Measurements from ENCODE around the gene RAB2B. TPM values are rescaled to one million over a fixed set of nuclear protein-coding genes. Genes with fewer than 3 reads are reported as not detected.
"Not testable (repeated sequence)": the region's sequence is repeated elsewhere in the genome, so short reads cannot be mapped to it uniquely, and the experiment has no call there.

RAB2B gene
- polyA plus RNA-seq, 3 donors = 38.7 to 43.7 (median 42.4) TPM

DNA sequence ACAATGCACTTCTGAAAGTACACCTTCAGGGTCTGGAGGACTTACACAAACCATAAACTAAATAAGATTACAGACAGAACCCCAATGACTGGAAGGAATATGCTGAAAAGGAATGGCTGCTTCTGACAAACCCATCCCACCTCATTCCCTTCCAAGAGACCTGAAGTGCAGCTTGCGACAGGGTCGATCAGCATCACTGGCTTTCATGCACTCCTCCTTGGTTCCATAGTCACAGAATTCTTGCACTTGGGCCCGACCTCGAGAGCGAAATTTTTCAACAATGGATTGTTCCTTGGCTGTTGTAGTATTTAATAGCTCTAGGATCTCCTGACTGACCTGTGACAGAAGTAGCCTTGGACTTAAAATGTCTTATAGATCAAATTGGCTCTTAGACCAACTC, 24.8 kb upstream of the RAB2B start:
- no peak for DNase-seq (ENCODE audit: extremely low read depth in 1 of 11, low read depth in 9 of 11, low spot score in 4 of 11)

DNA sequence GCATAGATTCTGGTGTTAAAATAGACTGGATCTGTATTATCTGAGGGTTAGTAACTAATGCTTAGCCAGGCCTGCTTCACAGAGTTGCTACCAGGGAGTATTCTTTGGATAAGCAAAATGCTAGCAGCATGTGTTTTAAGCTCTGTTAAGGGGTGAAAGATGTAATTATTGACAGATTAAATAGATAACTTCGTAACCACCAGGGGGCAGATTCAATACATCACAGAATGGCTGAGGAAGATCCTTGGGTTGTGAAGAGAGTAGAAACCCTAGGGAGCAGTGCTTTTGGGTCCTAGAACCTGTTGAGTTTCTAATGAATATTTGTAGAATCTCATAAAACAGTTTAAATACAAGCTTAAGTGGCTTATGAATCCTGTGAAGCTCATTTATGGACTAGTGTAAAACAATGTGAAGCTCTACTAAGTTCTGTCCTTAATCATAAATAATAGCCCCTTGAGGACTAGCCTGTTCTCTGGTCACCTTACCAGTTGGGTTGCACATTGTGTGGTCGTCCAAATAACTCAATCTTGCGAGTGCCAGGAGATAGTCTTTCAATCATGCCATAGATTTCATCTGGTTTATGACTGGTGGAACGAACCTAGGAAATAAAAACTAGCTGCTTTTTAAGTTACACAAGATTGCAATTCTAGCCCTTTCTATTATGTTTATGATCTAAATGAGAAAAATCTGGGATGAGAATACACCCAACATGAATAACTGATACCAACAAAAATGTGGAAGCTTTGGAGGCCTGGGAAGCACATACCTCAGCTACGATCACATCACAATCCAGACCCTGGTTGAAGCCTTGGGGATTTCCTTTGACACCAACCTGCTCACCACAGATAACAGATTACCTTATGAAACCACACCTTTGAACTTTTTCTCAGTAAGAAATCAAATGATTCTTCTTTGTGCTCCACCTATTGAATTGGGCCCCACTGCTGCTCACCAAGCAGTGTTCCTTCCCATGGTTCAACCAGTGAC, 22.1 kb upstream of the RAB2B start:
- peak in 10 of 11 donors; percentile 31 to 55 (median 41) for DNase-seq (ENCODE audit: extremely low read depth in 1 of 11, low read depth in 9 of 11, low spot score in 4 of 11)

DNA sequence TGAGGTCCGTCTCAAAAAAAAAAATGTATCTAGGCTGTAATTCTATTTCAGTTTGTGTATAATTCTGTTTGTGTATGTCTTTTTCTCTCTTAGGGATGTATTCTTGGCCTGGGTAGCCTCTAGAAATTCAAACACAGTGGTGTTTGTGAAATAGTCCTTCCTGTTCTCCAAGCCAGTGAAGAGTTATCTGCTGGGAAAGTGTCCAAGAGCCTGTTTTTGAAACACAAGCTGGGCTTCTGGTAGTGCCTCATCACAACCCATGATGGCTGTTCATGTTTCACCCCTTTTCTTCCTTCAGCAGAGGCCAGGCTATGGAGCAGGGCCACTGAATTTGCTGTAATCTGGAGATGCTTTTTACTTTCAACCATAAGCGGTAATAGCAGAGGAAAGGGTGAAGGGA, 19.7 kb upstream of the RAB2B start:
- no peak for DNase-seq (ENCODE audit: extremely low read depth in 1 of 11, low read depth in 9 of 11, low spot score in 4 of 11)

DNA sequence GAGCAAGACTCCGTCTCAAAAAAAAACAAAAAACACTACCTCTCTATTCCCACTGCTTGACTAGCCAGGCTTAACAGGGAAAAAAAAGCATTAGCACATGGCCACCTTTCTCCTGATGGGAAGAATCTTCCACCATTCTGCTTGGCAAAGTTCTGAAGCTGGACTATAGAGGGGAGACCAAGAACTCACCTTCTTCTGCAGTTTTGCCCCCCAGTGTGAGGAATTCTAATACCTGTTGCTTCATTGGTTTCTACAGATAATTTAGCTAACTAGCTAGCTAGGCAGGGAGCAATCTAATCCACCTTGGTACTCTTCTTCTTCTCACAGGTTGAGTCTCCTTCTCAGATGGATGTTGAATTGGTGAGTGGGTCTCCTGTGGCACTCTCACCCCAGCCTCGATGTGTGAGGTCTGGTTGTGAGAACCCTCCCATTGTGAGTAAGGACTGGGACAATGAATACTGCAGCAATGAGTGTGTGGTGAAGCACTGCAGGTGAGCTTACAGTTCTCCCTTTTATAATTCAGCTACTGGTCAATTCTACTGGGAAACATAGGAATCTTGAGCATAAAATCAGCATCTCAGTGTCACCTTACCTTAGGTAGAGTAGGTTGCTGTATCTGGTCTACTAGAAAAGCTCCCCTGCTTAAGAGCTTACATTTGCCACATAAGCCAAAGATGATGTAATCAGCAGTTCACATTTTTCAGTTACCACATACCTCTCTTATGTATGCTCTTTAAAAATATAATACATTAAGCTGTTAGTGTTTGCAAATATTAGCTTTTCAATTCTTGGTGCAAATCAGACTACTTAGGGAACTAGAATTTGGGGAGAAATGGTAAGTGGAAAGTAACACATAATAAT, 18.4 kb upstream of the RAB2B start:
- DNase-seq (ENCODE audit: extremely low read depth in 1 of 11, low read depth in 9 of 11, low spot score in 4 of 11) = no peak

DNA sequence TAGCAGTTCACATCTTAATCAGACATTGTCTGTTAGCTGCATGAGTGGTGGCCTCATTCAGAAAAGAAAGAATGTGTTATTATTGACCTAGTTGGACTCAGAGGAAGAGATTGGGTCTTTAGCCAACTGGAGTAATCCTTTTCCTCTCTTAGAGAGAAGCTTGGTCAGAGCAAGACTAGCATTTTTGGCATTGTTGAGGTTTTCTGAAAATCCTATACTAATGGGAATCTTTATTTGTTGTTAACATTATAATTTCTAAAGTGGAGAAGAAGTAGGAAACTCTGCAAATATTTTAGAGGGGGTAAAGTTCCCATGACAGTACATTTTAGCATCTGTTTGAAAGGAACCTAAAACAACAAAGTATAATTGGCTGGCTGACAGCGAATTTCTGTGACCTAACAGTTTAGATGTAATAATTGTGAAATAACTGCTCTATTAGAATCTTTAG, 9.9 kb upstream of the RAB2B start:
- DNase-seq (ENCODE audit: extremely low read depth in 1 of 11, low read depth in 9 of 11, low spot score in 4 of 11) = no peak

DNA sequence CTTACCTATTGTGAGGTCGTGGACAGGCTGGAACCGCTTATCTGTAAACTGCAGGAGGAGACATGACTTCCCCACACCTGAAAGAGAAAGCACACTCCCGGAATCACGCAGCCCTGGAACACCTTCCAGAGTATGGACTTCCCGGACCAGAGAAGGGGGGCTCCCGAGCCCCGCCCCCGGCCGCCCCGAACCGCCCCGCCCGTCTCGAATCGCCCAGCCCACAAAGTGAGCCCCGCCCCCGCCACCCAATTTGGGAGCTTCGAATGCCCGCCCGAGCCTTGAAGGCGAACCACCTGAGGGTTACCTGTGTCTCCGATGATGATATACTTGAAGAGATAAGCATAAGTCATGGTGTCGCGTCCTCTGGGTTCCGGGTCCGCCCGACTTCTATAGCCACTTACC, 235 bp downstream of the RAB2B start:
- peak in 6 of 11 donors; percentile 52 to 74 (median 67) for DNase-seq (ENCODE audit: extremely low read depth in 1 of 11, low read depth in 9 of 11, low spot score in 4 of 11)

DNA sequence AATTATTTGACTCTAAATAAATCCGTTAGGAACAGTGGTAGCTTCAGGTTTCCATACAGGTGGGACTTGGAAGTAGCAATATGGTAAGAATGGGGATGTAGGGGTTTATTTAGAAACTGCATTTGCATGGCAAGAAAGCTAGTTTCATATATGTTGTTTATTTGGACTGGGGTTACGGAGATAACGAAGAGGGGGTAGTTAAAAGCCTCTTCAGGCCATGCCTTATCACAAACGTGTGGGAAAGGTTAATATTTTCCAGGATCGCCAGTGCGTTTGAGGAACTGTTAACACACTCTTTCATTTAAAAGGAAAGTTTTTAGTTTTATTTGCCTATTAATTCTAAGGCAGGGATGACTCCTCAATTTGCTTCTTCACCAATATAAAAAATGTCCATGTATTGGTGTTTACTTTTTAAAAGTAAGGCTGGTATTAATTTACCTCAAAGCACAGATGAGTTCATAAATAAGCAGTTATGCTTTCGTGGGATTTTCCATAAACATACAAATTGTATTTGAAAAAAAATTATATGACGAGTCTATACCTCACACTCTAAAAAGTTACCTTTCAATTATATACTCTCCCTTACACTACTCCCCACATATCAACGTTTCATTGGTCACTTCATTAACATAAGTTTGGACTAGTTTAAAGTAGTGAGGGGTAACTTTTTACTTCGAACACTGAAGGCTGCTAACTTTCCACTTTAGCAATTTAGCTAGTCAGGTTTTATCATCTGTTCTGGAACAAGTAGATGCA, 814 bp downstream of the RAB2B start:
- DNase-seq (ENCODE audit: extremely low read depth in 1 of 11, low read depth in 9 of 11, low spot score in 4 of 11) = no peak

DNA sequence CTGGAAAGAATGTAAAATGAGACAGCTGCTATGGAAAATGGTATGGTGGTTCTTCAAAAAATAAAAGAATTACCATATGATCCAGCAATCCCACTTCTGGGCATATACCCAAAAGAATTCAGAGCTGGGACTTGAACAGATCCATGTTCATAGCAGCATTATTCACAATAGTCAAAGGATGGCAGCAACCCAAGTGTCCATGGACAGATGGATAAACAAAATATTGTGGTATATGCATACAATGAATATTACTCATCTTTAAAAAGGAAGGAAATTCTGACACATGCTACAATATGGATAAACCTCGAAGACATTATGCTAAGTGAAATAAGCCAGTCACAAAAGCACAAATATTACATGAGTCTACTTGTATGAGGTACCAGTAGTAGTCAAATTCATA, 9.1 kb downstream of the RAB2B start:
- no peak for DNase-seq (ENCODE audit: extremely low read depth in 1 of 11, low read depth in 9 of 11, low spot score in 4 of 11)

DNA sequence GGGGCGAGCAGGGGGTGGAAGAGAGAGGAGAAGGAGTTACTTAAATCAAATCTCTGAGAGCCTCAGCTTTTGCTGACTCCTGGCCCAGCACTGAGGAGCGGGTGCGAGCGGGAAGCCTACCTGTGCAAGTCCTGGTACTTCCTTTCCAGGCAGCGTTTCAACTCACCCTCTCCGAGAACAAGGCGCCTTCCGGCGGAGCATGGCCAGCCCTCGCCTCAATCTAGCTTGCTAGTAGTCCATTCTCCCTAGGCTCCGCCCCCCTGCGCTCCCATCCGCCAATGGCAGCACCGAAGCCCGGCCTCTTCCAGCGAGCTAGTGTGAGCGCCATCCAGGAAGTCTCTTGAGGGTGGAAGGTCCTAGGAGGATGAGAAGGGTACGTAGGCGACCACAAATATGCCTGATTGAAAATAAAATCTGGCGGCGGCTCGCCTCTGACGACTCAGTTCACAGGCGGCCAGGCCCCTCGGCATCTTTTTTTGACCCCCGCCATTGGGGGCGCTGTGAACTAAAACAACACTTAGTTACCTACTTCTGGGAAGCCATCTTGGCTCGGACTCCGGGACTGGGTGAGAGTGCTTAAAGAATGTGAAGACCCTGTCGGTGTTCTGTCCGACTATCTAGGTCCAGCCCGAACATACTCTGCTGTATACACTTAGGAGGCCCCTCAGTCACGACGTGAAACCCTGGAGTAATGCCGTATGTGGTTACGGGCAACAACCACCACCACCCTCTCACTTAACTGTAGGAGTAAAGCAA, 20.7 kb downstream of the RAB2B start, which contains the start of gene CHD8:
TSS of gene CHD8 (minus strand) at position 212 of the 756 bp plus-strand sequence. CDS start 24,480 bp downstream, outside the sequence.
- peak; percentile 98 to 100 (median 99) for DNase-seq (ENCODE audit: extremely low read depth in 1 of 11, low read depth in 9 of 11, low spot score in 4 of 11)

DNA sequence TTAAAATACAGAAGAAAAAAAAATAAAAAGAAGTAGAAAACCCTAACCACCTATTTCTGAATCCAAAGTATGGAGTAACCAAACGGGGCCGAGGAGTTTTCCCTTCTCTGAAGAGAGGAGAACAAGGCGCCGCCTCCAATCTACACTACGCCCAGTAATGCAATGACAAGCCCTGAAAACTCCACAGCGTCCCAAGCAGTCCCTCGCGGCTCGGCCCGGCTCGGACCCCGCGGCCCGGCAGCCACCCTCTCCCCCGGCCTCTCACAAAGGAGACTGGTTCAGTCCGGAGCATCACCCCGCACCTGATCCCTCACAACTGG, 21.2 kb downstream of the RAB2B start:
- no peak for DNase-seq (ENCODE audit: extremely low read depth in 1 of 11, low read depth in 9 of 11, low spot score in 4 of 11)

DNA sequence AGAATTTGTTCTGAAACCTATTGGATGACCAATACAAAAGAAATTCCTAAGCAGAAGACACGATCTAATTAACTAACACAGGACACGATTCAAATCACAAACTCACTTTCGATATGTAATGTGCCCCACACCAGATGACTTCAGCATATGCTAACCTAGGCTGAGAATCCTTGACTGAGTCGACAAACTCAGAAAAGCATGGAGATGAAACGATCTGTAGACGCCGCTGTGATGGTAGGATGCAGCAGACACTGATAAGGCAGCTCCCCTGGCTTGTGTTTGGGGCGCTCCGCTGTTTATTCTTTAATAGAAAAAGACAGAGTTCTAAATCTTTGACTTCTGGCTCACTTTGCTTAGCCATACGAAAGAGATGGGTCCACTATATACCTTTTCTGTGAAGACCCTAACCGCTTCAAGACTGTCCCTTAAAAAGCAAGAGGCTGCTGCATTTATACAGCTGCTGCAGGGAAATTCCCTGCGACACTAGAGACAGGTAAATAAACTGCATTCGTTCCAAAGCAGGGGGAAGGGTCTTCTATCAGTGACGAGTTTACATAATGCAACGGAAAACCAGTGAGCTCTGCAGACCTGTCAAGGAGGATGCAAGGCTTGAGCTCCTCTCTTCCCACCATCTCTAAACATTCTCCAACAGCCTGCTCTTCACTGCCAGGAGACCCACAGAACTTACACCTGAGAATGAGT, 21.8 kb downstream of the RAB2B start:
- peak in 2 of 11 donors; percentile 8 to 22 for DNase-seq (ENCODE audit: extremely low read depth in 1 of 11, low read depth in 9 of 11, low spot score in 4 of 11)

DNA sequence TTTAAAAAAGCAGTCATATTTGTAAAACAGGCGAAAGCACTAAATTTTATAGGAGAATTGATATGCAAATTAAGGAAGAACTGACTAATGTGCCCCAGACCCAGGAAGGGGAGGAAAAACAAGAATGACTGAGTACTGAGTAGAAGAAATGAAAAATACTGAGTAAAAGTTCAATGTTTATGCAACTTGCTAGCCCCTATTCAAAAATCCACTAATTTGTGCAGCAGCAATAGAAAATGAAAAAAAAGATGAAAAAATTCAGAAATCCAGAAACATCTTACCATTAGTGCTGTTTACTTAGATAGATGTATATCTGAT, 26.9 kb downstream of the RAB2B start:
- no peak for DNase-seq (ENCODE audit: extremely low read depth in 1 of 11, low read depth in 9 of 11, low spot score in 4 of 11)

DNA sequence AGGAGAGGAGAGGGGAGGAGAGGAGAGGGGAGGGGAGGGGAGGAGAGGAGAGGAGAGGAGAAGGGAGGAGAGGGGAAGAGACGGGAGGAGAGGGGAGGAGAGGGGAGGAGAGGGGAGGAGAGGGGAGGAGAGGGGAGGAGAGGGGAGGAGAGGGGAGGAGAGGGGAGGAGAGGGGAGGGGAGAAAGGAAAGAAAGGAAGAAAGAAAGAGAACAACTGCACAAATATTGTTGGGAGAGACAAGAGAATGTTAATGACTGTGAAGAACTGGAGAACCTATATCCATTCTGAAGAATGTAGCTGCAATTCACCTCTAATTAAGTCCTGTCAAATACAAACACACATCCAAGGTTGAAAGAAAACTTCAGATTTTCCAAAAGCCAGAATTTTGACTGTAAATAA, 34.1 kb downstream of the RAB2B start:
- not testable (repeated sequence) for DNase-seq (ENCODE audit: extremely low read depth in 1 of 11, low read depth in 9 of 11, low spot score in 4 of 11)

DNA sequence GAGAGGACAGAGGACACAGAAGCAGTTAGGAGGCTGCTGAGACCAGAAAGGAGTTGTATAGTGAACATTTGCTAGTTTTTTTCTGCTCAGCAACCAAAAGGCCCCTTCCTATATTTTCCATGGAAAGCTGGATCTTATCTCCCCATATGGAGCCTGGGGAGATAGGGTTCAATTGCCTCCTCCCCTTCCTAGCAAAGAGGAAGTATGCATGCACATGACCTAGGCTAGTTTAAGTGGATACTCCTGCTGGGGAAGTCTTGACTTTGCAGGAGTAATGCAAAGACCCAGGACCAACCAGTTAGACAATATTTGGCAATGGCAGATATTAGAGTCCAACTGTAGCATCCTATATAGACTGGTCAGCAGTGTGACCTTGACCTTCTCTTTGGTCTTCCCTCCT, 35.9 kb downstream of the RAB2B start:
- DNase-seq (ENCODE audit: extremely low read depth in 1 of 11, low read depth in 9 of 11, low spot score in 4 of 11) = no peak

DNA sequence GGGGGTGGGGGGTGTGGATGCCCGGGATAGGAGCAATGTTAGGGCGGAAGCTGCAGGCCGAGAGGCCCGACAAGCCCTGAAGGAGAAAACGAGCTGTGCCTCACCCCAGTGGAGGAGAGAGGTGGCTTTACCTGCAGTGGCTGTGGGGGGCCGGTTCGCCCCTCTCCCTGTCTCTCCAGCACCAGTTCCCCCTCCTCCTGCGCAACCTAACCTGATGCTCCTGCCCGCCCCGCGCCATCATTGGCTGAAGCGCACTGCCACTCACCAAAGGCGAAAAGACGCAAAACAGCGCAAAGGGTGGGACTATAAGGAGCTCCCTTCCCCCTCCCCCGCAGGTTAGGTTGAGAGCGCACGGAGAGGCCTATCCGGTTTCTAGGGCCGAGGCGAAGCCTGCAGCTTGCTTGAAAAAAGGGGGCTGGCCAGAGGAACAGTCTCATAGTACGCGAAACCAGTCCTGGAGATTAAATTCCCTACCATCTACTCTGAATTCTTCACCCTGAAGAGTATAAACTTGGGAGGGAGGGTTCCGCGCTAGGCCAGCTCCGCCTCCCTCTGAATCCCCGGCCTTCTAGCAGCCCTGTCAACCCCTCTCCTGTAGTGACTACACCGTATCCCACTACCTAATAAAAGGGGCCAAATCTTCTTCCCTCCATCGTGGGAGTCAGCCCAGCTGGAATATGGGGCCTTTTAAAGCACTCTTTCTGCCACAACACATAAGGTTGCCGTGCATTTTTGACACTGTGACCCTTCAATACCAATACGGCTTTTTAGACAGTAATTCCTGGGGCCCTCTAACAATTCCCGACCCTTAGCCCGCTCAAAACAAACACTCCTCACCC, 39.5 kb downstream of the RAB2B start:
- peak; percentile 99 to 100 (median 99) for DNase-seq (ENCODE audit: extremely low read depth in 1 of 11, low read depth in 9 of 11, low spot score in 4 of 11)

DNA sequence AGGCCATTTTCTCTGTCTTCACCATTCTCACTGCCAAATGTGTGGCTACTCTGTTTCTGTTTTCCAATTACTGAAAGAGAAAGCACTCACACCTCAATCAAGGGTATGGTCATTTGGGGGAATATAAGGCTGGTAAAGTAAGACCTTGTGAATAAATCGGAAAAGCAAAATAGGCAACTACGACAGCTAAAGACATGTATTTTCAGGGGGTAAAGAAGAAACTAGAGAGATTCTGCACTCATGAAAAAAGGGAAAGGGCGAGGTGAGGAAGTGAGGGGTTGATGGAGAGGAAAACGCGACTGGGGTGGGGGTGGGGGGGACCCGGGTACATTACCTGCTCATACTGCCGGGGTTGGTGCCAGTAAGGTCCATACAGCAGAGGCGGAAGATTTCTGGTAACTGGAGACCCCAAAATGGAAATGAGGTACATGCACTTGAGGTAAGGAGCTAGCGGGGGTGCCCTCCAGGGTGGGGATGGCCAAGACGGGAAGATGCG, 40.1 kb downstream of the RAB2B start:
- peak in 1 of 11 donors; percentile 26 for DNase-seq (ENCODE audit: extremely low read depth in 1 of 11, low read depth in 9 of 11, low spot score in 4 of 11)

DNA sequence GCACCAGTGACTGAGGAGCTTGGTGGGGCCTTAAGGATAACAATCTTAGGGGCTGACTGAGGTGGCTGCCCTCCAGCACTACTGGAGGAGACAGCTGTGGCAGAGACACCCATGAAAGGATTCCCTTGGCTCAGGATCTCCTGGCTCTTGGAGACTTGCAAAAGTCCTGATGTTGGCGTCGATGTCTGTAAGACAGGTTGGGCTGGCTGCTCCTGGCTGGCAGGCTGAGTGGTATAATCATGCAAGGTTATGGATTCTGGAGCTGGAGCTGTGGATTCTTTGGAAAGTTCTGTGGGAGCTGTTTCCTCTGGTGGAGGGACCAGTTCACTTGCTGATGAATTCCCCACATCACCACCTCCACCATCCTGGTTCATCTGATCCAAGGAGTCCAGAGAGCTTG, 45.6 kb downstream of the RAB2B start:
- DNase-seq (ENCODE audit: extremely low read depth in 1 of 11, low read depth in 9 of 11, low spot score in 4 of 11) = no peak

Measured in renal cortex interstitium (tissue), 11 donors.